Right lobe of liver (tissue), 6 donors: ENCODE measurements around the gene ARL6IP4. TPM values are rescaled to one million over a fixed set of nuclear protein-coding genes. Genes with fewer than 3 reads are reported as not detected.

Experiments
- ATAC-seq, 4 donors: fragments of 200-7000 bp; cut with Tn5 transposase; one replicate each; pipeline ENCODE4 v1.9.1; 2020; ENCODE audit warnings: mild to moderate bottlenecking in 4 of 4, moderate library complexity in 4 of 4
- DNase-seq, 3 donors: peaks; one replicate each; pipeline ENCODE4 v3.0.0-alpha.2; 2020
- H3K27ac ChIP-seq, 3 donors: fragments of 200-600 bp; one replicate each; pipeline ENCODE4 v1.8.0; 2022
- H3K27me3 ChIP-seq, 2 donors: fragments of 200-600 bp; one replicate each; pipeline ENCODE4 v1.8.0; 2022
- H3K36me3 ChIP-seq, 4 donors: fragments of 200-600 bp; sonication (generic) in 1 of 4; one replicate each; pipeline versions ENCODE4 v1.5.1 to v1.8.0; 2017 to 2022; ENCODE audit warnings: control low read depth in 1 of 4
- H3K4me1 ChIP-seq, 4 donors: fragments of 200-600 bp; sonication (generic) in 1 of 4; one replicate each; pipeline versions ENCODE4 v1.5.1 to v1.8.0; 2017 to 2022; ENCODE audit warnings: control low read depth in 1 of 4
- H3K4me3 ChIP-seq, 3 donors: fragments of 200-600 bp; one replicate each; pipeline ENCODE4 v1.8.0; 2022
- H3K9me3 ChIP-seq, 4 donors: fragments of 200-600 bp; sonication (generic) in 1 of 4; one replicate each; pipeline versions ENCODE4 v1.5.1 to v1.8.0; 2017 to 2022; ENCODE audit warnings: control low read depth in 1 of 4
- POLR2A ChIP-seq: fragments of 450-650 bp; IDR thresholded peaks from one replicate; pipeline ENCODE4 v1.6.1; 2017; ENCODE audit warnings: antibody characterized with exemption, mild to moderate bottlenecking
- WGBS: methylation state at CpG from one replicate; pipeline ENCODE4 v1.1.6; 2018; ENCODE audit warnings: low coverage, low lambda C conversion rate; ENCODE audit not compliant: insufficient coverage; ENCODE audit errors: missing lambda C conversion rate; 5-methylcytosine and 5-hydroxymethylcytosine counted together
- intact Hi-C, 2 donors: fragments of 100-400 bp; cut with DNase I; formaldehyde crosslinking; loops; one replicate each; pipeline versions ENCODE4 v1.11.2 to v1.14.1; 2022
- total RNA-seq, 6 experiments: library from RNA; depleted of rRNA in 2 of 6; stranded (reverse); fragments of >200 nt in 2 of 6; fragmentation: NEBNext Ultra II Directional in 3 of 6; extraction: Animal tissue kit (Norgen Biotek cat#: 25700) in 3 of 6; gene quantifications; one replicate each; pipeline versions ENCODE4 v1.1.0 to v1.2.4, GENCODE V29; 2016 to 2023
- TF ChIP-seq, protein P1 (sequence below), 4 donors: fragments of 200-600 bp in 3 of 4; fragments of 450-650 bp in 1 of 4; IDR thresholded peaks; one replicate each; pipeline versions ENCODE4 v1.5.1 to v1.8.0; 2016 to 2022; ENCODE audit warnings: antibody characterized with exemption in 4 of 4, mild to moderate bottlenecking in 2 of 4
- donor health status: DM: no; HTN: yes; CAD: no.
- donor health status: DM: no; HTN: no; CAD: no.
- donor health status: DM: no; HTN: no; CAD: no.
- donor health status: DM: no; HTN: yes; CAD: no.
- donor health status: DM: no; HTN: yes; CAD: no.

Gene ARL6IP4
- total RNA-seq, 6 experiments from 2014 or later = 84.7 to 146 (median 110) TPM

DNA sequence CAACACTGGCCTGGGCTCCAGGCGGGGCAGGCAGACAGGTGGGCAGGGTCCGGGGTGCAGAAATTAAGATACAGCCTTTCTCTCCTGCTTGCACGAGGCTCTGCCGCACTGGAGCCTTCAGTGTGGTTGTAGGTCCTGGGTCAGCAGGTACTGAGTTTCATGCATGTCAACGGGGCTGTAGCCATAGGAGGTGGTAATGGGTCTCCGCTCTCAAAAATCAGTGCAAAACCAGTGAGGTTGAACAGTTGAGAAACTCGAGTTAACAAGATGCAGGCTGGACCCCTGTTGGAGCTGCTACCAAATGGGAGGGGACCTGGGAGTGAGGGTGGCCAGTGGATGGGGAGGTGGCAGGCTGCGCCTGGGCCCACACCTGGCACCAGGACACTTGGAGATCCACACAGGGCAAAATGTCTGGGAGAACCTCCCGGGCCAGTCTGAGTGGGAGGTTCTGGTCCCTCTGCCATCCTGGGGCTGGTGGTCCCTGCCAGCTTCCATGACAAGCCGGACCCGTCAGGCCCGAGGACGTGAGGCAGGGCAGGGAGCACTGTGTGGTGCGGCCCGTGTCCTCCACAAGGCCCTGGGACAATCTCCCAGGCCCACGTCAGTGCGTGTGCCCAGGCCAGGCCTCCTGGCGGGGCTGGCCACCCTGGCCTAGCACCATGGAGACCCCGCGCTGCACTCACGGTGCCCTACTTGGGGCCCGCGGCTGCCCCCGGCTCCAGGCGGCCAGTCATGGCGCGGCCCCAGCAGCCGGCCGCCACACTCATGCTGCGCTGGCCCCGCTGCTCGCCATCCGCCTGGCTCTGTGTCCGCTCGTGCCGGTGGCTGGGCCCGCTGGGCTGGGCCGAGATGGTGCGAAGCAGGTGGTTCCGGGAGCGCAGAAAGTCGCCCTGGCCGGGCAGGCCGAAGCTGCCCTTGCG is 5.1 kb downstream of the ARL6IP4 start:
- H3K36me3 ChIP-seq = peaks cover 0 to 31% (median 8%) of the 10 kb centered on the region in 4 donors
- no peak for TF ChIP-seq POLR2A
- TF ChIP-seq, protein P1, sequence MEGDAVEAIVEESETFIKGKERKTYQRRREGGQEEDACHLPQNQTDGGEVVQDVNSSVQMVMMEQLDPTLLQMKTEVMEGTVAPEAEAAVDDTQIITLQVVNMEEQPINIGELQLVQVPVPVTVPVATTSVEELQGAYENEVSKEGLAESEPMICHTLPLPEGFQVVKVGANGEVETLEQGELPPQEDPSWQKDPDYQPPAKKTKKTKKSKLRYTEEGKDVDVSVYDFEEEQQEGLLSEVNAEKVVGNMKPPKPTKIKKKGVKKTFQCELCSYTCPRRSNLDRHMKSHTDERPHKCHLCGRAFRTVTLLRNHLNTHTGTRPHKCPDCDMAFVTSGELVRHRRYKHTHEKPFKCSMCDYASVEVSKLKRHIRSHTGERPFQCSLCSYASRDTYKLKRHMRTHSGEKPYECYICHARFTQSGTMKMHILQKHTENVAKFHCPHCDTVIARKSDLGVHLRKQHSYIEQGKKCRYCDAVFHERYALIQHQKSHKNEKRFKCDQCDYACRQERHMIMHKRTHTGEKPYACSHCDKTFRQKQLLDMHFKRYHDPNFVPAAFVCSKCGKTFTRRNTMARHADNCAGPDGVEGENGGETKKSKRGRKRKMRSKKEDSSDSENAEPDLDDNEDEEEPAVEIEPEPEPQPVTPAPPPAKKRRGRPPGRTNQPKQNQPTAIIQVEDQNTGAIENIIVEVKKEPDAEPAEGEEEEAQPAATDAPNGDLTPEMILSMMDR (IDR thresholded peaks at IDR 0.05) = no peak
- no peaks in the 10 kb centered on the region for H3K27me3 ChIP-seq
- H3K4me1 ChIP-seq = peaks cover 0 to 40% (median 21%) of the 10 kb centered on the region in 4 donors
- WGBS = 51% methylated on average over 3 of the region's 45 CpGs
- ATAC-seq = no peak
- no peaks in the 10 kb centered on the region for H3K9me3 ChIP-seq
- no peak for DNase-seq
- H3K4me3 ChIP-seq = no peak overlapping the region
- intact Hi-C loops = loop anchor here in 1 of 2 donors (10.0 kb wide), 1 partner anchor 249 kb away; the partner anchor contains the start of genes MPHOSPH9 and MTRFR
- H3K27ac ChIP-seq = peak overlapping the region; percentile 21 to 58 (median 53)

DNA sequence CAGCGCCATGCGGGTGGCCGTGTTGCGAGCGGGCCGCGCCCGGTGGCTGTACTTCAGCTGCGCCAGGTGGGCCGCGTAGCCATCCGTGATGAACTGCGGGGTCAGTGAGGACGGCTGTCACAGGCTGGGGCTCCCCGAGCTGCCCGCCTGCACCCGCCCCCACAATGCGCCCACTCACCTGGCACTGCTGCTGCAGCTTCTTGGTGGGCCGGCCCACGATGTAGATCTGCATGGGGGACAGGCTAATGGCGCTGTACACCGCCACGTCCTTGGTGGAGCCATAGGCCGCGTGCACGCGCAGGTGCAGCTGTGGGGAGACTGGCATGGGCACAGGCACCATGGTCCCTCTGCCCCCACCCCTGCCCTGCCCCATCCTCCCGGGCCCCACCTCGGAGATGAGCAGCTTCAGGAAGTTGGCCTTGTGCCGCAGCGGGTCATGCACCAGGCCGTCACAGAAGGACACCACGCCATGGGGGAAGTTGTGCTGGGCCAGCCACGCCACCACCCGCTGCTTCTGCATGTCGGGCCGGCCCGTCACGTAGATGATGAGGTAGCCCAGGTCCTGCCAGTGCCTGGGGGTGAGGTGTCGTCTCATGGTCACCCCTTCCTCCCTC is 5.9 kb downstream of the ARL6IP4 start:
- H3K9me3 ChIP-seq = no peaks in the 10 kb centered on the region
- ATAC-seq = no peak
- H3K4me3 ChIP-seq = no peak overlapping the region
- TF ChIP-seq, protein P1 (IDR thresholded peaks at IDR 0.05) = no peak
- no peak for TF ChIP-seq POLR2A
- H3K36me3 ChIP-seq = peaks cover 0 to 31% (median 8%) of the 10 kb centered on the region in 4 donors
- WGBS = no CpG with 5 or more reads among the region's 40 CpGs
- peak in 1 of 3 donors; percentile 62 for DNase-seq
- H3K27me3 ChIP-seq = no peaks in the 10 kb centered on the region
- intact Hi-C loops = loop anchor here in 1 of 2 donors (10.0 kb wide), 1 partner anchor 248 kb away; the partner anchor contains the start of genes MPHOSPH9 and MTRFR
- no peak overlapping the region for H3K27ac ChIP-seq
- peaks cover 0 to 38% (median 21%) of the 10 kb centered on the region in 4 donors for H3K4me1 ChIP-seq

DNA sequence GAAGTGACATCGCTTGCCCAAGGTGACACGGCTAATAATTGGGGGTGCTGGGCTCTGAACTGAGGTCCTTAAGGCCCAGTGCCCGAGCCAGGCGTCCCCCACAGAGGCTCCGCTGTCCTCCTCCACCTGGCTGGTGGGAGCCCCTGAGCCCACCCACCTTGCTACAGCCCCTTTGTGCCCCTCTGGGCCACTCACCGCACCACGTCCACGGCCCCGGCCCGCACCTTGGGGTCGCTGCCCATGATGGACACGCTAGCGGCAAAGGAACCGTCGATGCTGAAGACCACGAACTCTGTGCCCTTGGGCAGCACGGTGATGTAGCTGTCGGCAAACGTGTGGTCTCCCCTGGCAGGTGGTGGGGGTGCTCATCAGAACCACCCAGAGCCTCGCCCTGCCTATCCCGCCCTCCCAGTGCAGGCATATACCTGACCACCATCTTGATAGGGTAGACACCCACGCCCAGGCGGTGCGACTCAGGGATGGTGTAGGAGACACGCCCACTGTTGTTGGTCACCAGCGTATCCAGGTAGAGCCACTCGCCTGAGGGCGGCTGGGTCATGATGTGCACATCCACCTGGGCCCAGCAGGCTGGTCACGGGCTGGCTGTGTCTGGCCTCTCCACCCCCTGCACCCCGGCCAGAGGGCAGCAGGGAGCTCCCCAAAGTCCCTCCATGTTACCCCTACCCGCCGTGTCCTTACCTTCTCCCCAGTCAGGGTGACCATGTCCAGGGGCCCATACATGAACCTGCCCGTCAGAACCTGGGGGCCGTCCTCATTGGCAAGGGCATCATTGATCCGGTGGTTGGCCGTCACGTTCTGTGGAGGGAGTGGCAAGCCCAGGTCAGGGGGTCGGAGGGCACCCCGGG is 6.8 kb downstream of the ARL6IP4 start:
- Histone ChIP-seq H3K9me3 (no peaks in the 10 kb centered on the region), H3K4me3 (no peak overlapping the region), H3K27ac (no peak overlapping the region), H3K36me3 (peaks cover 0 to 31% (median 8%) of the 10 kb centered on the region in 4 donors), H3K27me3 (no peaks in the 10 kb centered on the region), H3K4me1 (peaks cover 0 to 29% (median 17%) of the 10 kb centered on the region in 4 donors)
- DNase-seq (no peak), ATAC-seq (no peak)
- intact Hi-C loops = loop anchor here in 1 of 2 donors (10.0 kb wide), 1 partner anchor 247 kb away; the partner anchor contains the start of genes MPHOSPH9 and MTRFR
- 71% methylated on average over 3 of the region's 39 CpGs for WGBS
- TF ChIP-seq, protein P1 (IDR thresholded peaks at IDR 0.05) = no peak
- no peak for TF ChIP-seq POLR2A

DNA sequence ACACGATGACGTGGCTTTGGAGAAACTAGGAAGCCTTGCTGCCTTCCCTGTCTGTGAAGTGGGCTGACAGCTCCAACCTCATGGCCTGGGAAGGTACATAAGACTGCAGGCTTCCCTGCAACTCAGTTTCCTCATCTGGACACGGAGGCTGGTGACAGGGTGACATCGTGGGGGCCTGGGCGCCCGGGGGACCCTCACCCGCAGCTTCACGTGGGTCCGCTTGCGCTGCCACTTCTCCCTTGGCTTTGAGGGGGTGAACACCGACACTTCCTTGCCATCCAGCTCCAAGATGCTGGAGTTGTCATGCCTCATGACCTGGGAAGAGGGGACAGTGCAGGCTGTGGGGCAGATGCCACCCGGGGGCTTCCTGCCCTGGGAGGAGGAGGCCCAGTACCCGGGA is 7.6 kb downstream of the ARL6IP4 start:
- intact Hi-C loops = loop anchor here in 1 of 2 donors (10.0 kb wide), 1 partner anchor 247 kb away; the partner anchor contains the start of genes MPHOSPH9 and MTRFR
- Histone ChIP-seq H3K9me3 (no peaks in the 10 kb centered on the region), H3K27me3 (no peaks in the 10 kb centered on the region), H3K4me1 (peaks cover 0 to 25% (median 14%) of the 10 kb centered on the region in 4 donors), H3K4me3 (no peak overlapping the region), H3K27ac (no peak overlapping the region), H3K36me3 (peaks cover 0 to 31% (median 8%) of the 10 kb centered on the region in 4 donors)
- no peak for DNase-seq
- ATAC-seq = no peak
- WGBS = 100% methylated on average over 1 of the region's 13 CpGs
- TF ChIP-seq, protein P1 (IDR thresholded peaks at IDR 0.05) = no peak
- no peak for TF ChIP-seq POLR2A
